IPS DF 4.7 (cell line): ENCODE results near the gene BRF1.

ENCODE experiments used
- DNase-seq: peaks from one replicate; pipeline ENCODE4 v3.0.0-alpha.2; 2013; ENCODE audit warnings: low spot score; ENCODE audit errors: extremely low read depth

Gene BRF1

GRCh38 chr14:105240811-105241576 is 59.8 kb downstream of the BRF1 start:
- no peak for DNase-seq

GRCh38 chr14:105229099-105229655 is 71.6 kb downstream of the BRF1 start:
- DNase-seq = no peak

- no peak for DNase-seq
Observed at GRCh38 chr14:105228562-105228961, 72.2 kb downstream of the BRF1 start.

GRCh38 chr14:105227346-105227745 is 73.5 kb downstream of the BRF1 start:
- no peak for DNase-seq

- no peak for DNase-seq
Observed at GRCh38 chr14:105226198-105226597, 74.6 kb downstream of the BRF1 start.

- DNase-seq = no peak
Observed at GRCh38 chr14:105224845-105225570, 75.8 kb downstream of the BRF1 start.

- no peak for DNase-seq
Observed at GRCh38 chr14:105223770-105224544, 76.8 kb downstream of the BRF1 start.

- no peak for DNase-seq
Observed at GRCh38 chr14:105223260-105223659, 77.5 kb downstream of the BRF1 start.

GRCh38 chr14:105221598-105222178 is 79.1 kb downstream of the BRF1 start:
- DNase-seq = no peak

GRCh38 chr14:105220699-105221597 is 79.9 kb downstream of the BRF1 start:
- DNase-seq = no peak

- DNase-seq = no peak
Observed at GRCh38 chr14:105219753-105220152, 81.0 kb downstream of the BRF1 start.

- DNase-seq = no peak
Observed at GRCh38 chr14:105219043-105219612, 81.7 kb downstream of the BRF1 start.

- DNase-seq = no peak
Observed at GRCh38 chr14:105218611-105219010, 82.2 kb downstream of the BRF1 start.

GRCh38 chr14:105217774-105218173 is 83.0 kb downstream of the BRF1 start:
- no peak for DNase-seq

- no peak for DNase-seq
Observed at GRCh38 chr14:105216490-105217247, 84.1 kb downstream of the BRF1 start.

- no peak for DNase-seq
Observed at GRCh38 chr14:105215602-105216001, 85.2 kb downstream of the BRF1 start.

- no peak for DNase-seq
Observed at GRCh38 chr14:105214324-105214915, 86.4 kb downstream of the BRF1 start.

- no peak for DNase-seq
Observed at GRCh38 chr14:105213361-105213760, 87.4 kb downstream of the BRF1 start.
